Body of pancreas (tissue), 4 donors: ENCODE results near the gene SLC17A3.

Experiments used
- POLR2A ChIP-seq, 3 donors: fragments of 450-650 bp; IDR thresholded peaks; one replicate each; pipeline ENCODE4 v1.6.1; 2016; ENCODE audit warnings: antibody characterized with exemption in 3 of 3, mild to moderate bottlenecking in 2 of 3
- TF ChIP-seq, protein P1 (sequence below), 7 experiments: fragments of 450-650 bp in 4 of 7; fragments of 200-600 bp in 3 of 7; sonication (generic) in 3 of 7; IDR thresholded peaks; one replicate each; pipeline ENCODE4 v1.5.1; 2016 to 2019; ENCODE audit warnings: antibody characterized with exemption in 7 of 7

GRCh38 chr6:25913741-25914140 is 39.7 kb upstream of the SLC17A3 start:
- TF ChIP-seq, protein P1, sequence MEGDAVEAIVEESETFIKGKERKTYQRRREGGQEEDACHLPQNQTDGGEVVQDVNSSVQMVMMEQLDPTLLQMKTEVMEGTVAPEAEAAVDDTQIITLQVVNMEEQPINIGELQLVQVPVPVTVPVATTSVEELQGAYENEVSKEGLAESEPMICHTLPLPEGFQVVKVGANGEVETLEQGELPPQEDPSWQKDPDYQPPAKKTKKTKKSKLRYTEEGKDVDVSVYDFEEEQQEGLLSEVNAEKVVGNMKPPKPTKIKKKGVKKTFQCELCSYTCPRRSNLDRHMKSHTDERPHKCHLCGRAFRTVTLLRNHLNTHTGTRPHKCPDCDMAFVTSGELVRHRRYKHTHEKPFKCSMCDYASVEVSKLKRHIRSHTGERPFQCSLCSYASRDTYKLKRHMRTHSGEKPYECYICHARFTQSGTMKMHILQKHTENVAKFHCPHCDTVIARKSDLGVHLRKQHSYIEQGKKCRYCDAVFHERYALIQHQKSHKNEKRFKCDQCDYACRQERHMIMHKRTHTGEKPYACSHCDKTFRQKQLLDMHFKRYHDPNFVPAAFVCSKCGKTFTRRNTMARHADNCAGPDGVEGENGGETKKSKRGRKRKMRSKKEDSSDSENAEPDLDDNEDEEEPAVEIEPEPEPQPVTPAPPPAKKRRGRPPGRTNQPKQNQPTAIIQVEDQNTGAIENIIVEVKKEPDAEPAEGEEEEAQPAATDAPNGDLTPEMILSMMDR (IDR thresholded peaks at IDR 0.05): no peak
- TF ChIP-seq POLR2A (IDR thresholded peaks at IDR 0.05): no peak
